Measurements from ENCODE around the gene MC1R. TPM values are rescaled to one million over a fixed set of nuclear protein-coding genes. Genes with fewer than 3 reads are reported as not detected.

The MC1R gene
- total RNA-seq, 1 experiment from 2014 or later = 3.8 TPM

GRCh38 chr16:89917773-89918452 lies 749 bp upstream of the MC1R start (continued):
- no peak for TF ChIP-seq CDX4 (CRISPR knock-in tag; IDR thresholded peaks at IDR 0.05; ENCODE audit: borderline replicate concordance)
- no peak for TF ChIP-seq ERG (CRISPR knock-in tag; IDR thresholded peaks at IDR 0.05)
- TF ChIP-seq MAX (CRISPR knock-in tag; IDR thresholded peaks at IDR 0.05) = peak; percentile 96
- no peak for TF ChIP-seq AFF4 (CRISPR knock-in tag; IDR thresholded peaks at IDR 0.05; ENCODE audit: borderline replicate concordance)
- no peak for TF ChIP-seq ZNF671 (CRISPR knock-in tag; IDR thresholded peaks at IDR 0.05)
- TF ChIP-seq CTCF (IDR thresholded peaks at IDR 0.05) = no peak
- peak; percentile 74 for TF ChIP-seq HMGXB4 (CRISPR knock-in tag; IDR thresholded peaks at IDR 0.05)
- TF ChIP-seq ZBTB21 (CRISPR knock-in tag; IDR thresholded peaks at IDR 0.05; ENCODE audit: borderline replicate concordance) = no peak
- TF ChIP-seq RELA (CRISPR knock-in tag; IDR thresholded peaks at IDR 0.05; ENCODE audit: borderline replicate concordance) = no peak
- TF ChIP-seq NFE2L1 (CRISPR knock-in tag; IDR thresholded peaks at IDR 0.05) = peak; percentile 60; the same call in 1 of the 2 replicates
- no peak for TF ChIP-seq MLX (CRISPR knock-in tag; IDR thresholded peaks at IDR 0.05)
- 0 out of 2 replicates have a peak, but pooled peaks have one; percentile 71 for TF ChIP-seq ZNF232 (CRISPR knock-in tag; IDR thresholded peaks at IDR 0.05)
- no peak for TF ChIP-seq OVOL2 (CRISPR knock-in tag; IDR thresholded peaks at IDR 0.05; ENCODE audit: borderline replicate concordance)
- no peak for TF ChIP-seq TEAD4 (CRISPR knock-in tag; IDR thresholded peaks at IDR 0.05)
- TF ChIP-seq PRDM15 (CRISPR knock-in tag; IDR thresholded peaks at IDR 0.05) = no peak
- TF ChIP-seq E2F1 (CRISPR knock-in tag; IDR thresholded peaks at IDR 0.05) = peak; percentile 54; the same call in 1 of the 2 replicates
- no peak for TF ChIP-seq ZSCAN18 (CRISPR knock-in tag; IDR thresholded peaks at IDR 0.05)
- TF ChIP-seq ETV6 (CRISPR knock-in tag; IDR thresholded peaks at IDR 0.05) = peak; percentile 18; the same call in 1 of the 2 replicates
- TF ChIP-seq NR2C2 (CRISPR knock-in tag; IDR thresholded peaks at IDR 0.05) = no peak
- peak; percentile 47; the same call in 1 of the 2 replicates for TF ChIP-seq TP53 (CRISPR knock-in tag; IDR thresholded peaks at IDR 0.05)

Data from WTC11 (cell line).